HG02840 (cell line): ENCODE data around the gene EPRS1.
A peak's percentile ranks its signal among the peaks of the same experiment; 100 is the strongest.
"Not testable (repeated sequence)": the region's sequence is repeated elsewhere in the genome, so short reads cannot be mapped to it uniquely, and the experiment has no call there.

Experiments used
- ATAC-seq: cut with Tn5 transposase; IDR thresholded peaks from one replicate; pipeline ENCODE4 v1.9.1; 2021; ENCODE audit warnings: mild to moderate bottlenecking, moderate library complexity, moderate number of reproducible peaks; ENCODE audit not compliant: unreplicated experiment, low FRiP score

The EPRS1 gene

DNA sequence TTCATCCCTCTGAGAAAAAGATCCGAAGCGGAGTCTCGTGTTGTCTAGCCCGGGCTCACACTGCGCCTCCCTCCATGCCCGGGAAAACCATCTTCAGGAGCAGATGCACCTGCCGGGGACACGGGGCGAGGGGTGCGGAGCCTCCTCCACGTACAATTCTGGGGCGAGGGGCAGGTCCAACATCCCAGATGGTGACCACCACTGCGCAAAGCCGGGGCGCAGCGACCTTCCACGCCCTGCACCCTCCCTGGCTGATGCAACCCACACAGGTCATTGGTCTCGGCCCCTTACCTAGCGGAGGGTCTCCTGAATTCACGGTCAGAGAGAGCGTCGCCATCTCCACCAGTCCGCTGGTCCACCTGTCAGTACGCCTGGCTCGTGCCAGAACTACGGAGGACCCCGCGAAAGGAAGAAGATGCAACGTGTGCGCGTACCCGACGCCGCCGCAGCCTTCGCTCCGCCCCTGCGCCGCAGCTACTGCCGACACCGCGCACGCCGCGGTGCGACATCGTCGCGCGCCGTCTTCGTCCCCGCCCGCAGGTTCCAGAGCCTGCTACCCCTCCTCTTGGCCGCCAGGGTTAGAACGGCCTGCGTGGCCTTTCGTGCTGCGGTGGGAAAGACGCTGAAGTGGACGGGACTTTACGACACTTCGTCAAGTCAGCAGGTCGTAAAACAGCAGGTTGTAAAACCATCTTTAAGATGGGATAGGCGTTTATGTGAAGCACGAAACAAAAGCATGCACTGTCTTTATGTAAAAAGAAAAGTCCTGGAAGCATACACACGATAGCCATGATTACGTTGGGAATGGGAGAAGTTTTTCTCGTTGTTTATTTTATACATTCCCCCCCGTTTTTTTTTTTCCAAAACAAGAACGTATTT lies at the start of gene EPRS1:
Gene EPRS1 (minus strand): TSS at position 454 of the 879 bp plus-strand sequence. CDS start 117 bp downstream, at position 337.
- ATAC-seq: peak; percentile 98

DNA sequence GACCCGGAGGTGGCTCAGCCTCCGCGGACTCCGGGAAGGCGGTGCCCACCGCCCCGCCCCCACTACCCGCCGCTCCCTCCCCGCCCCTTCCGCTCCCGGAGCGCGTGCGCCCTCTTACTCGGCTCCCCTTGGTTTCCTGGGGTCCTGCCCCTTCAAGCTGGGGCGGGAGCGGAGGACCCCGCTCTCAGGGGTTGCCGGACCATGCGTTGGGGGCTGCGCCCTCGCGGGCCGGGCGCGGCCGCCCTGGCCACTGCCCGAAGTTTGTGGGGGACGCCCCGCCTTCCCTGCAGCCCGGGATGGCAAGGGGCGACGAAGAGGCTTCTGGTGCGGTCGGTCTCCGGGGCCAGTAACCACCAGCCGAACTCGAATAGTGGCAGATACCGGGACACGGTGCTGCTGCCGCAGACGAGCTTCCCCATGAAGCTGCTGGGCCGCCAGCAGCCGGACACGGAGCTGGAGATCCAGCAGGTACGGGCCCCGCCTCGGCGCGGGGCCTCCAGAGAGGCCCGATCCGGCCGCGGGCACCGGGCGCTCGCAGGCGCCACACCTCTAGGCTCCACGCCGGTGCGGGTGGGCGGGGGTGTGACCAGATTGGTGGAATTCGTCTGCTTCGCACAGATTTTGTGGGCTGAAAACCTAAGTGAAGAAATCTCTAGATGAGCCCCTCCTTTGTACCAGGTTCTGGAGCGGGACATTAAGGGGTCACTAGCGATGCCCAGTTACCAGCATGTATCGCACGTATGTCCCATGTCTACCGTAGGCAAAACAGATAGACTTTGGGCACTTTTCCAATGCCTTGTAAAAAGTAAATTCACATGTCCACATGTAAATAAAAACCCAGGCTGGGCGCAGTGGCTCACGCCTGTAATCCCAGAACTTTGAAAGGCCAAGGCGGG lies 48.0 kb upstream of the EPRS1 start, which contains the start of gene IARS2:
Gene IARS2 (plus strand): TSS at position 117 of the 896 bp plus-strand sequence. CDS start 85 bp downstream, at position 202.
- peak; percentile 55 for ATAC-seq

DNA sequence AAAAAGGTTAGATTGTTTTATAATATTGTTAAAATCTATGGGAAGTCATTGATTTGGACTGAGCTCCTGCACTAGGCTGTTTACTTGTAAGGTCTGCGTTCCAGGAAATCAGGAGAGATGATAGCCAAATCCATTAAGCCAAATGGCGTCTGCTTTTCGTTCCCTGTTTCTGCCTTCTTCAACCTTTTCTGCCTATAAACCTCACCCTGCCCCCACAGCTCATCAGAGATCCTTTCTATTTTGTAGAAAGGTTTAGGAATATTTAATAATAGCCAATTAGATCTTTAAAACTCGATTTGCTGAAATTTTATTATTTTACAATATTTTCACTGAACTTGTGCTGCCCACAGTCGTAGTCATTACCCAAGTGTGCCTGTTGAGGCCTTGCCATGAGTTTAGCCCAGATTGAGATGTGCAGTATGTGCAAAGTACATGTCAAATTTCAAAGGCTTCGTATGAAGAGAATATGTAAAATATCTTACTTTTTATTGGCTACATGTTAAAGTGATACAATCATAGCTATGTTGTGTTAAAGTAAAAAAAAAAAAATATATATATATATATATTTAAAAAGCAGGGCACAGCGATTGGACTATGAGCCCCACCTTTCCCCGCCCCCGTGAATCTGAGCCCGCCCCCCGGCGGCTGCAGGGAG lies 47.2 kb upstream of the EPRS1 start:
- ATAC-seq: peak; percentile 2

DNA sequence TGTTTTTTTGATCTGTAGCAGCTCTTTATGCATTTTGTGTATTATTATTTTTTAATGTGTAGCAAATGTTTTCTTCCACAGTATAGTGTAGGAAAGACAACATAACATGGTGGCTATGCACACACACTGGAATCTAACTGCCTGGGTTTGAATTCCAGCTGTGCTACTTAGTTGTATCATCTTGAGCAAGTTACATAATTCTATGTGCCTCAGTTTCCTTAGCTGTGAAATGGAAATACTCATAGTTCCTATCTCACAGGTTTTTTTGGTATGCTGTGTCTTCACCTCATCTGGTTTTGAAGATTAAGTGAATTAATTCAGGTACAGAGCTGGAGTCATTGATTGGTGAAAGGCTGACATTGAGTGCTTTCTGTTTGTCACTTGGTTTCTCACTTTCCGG lies 46.4 kb upstream of the EPRS1 start:
- ATAC-seq: no peak

DNA sequence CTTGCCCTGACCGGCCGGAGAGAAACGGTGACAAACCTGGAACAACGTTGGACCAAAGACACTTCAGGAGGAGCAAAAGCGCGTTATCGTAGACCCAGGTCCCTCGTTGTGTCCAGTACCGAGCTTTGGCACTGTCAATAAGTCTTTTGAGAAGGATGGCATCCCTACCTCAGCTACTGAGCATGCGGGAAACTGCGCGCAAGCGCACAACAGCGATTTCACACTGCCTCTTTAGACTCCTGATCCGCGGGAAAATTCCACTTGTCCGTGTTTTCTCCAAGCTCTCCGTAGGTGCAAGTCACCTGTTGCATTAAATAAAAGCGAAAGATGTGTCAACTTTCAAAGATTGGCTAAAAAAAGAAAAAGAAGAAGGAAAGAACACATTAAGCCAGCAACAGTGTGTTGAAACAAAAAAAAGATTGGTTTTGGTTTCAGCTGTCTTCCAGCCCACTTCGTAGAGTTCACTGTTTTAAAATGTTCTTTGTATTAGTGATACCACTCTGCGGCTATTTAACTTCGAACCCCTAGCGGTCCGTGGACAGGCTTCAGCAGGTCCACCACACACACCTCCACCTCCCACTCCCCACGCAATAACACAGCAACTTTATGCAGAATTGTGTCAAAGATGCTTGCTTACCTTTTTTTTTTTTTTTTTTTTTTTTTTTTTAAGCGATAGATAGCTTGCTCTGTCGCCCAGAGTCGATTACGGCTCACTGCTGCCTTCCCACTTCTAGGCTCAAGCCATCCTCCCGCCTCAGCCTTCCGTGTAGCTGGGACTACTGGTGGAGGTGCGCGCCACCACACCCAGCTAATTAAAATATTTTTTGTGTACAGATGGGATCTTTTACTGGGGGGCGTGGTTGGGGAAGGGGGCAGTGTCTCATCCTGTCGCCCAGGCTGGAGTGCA lies 43.6 kb upstream of the EPRS1 start, which contains the start of gene BPNT1:
Gene BPNT1 (minus strand): TSS at position 139 of the 907 bp plus-strand sequence. CDS start 9,942 bp downstream, outside the sequence.
- peak; percentile 55 for ATAC-seq

DNA sequence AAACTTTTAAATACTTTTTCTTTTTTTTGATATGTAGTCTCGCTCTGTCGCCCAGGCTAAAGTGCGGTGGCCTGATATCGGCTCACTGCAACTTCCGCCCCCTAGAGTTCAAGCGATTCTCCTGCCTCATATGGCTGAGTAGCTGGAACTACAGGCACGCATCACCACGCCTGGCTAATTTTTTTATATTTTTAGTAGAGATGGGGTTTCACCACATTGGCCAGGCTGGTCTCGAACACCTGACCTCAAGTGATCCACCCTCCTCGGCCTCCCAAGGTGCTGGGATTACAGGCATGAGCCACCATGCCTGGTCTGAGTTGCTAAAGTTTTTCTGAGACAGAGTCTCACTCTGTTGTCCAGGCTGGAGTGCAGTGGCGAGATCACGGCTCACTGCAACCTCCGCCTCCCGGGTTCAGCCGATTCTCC lies 40.0 kb upstream of the EPRS1 start:
- ATAC-seq: not testable (repeated sequence)

DNA sequence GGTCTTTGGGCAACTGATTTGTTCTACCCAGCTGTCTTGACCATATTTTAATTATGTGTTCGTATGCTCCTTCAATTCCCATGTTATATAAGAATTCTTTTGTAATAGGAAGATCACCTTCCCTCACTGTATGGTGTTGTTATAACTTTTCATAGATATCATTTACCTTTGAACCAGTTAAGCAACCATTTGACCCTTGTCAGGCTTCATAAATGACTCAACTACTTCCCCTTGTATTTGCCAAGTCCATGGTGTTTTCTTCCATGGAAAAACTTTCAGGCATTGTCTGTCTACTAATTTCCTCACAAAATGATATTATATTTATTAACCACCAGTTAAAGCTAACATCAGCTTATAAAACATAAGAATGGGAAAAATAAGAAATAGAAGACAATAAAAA lies 38.2 kb upstream of the EPRS1 start:
- no peak for ATAC-seq

DNA sequence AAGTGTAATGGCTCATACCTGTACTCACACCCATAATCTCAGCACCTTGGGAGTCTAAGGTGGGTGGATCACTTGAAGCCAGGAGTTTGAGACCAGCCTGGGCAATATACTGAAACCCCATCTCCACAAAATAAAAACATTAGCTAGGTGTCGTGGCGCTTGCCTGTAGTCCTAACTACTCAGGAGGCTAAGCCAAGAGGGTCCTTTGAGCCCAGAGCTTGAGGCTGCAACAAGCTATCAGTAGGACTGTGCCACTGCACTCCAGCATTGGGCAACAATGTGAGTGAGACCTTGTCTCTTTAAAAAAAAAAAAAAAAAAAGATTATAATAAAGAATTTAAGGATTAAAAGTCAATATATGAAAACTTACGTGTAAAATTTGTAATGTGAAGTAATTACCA lies 31.6 kb upstream of the EPRS1 start:
- no peak for ATAC-seq

DNA sequence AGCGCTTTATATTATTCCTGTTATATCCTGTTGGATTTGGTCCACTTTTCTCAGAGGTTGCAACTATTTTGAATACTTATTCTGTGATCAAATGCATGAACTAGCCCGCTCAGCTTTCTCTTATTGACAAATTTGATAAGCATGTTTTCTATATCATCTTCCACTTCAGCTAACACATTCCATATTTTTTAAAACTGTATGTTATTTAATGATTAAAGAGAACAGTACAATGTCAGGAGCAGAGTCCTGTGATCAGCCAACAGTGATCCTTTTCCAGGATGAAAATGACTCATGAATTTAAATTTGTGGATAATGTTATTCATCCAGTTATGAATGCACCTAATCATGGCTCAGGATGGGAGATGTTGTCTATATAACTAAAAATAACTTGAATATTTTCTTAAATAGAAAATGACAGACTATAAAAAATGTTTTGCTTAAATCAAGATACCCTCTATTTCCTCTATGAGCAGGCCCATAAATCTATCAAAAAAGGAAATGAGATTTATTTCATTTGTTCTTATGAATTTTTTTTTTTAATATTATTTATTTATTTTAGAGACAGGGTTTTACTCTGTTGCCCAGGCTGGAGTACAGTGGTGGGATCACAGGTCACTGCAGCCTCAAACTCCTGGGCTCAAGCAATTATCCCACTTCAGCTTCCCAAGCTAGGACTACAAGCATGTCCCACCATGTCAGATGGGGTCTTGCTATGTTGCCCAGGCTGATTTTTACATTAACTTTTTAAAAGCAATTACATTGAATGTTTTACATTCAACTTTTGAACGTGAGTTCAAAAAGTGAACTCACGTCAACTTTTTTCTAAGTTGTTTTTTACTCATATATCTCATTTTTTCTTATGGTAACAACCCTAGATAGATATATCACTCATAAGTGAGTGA lies 30.8 kb upstream of the EPRS1 start:
- no peak for ATAC-seq

DNA sequence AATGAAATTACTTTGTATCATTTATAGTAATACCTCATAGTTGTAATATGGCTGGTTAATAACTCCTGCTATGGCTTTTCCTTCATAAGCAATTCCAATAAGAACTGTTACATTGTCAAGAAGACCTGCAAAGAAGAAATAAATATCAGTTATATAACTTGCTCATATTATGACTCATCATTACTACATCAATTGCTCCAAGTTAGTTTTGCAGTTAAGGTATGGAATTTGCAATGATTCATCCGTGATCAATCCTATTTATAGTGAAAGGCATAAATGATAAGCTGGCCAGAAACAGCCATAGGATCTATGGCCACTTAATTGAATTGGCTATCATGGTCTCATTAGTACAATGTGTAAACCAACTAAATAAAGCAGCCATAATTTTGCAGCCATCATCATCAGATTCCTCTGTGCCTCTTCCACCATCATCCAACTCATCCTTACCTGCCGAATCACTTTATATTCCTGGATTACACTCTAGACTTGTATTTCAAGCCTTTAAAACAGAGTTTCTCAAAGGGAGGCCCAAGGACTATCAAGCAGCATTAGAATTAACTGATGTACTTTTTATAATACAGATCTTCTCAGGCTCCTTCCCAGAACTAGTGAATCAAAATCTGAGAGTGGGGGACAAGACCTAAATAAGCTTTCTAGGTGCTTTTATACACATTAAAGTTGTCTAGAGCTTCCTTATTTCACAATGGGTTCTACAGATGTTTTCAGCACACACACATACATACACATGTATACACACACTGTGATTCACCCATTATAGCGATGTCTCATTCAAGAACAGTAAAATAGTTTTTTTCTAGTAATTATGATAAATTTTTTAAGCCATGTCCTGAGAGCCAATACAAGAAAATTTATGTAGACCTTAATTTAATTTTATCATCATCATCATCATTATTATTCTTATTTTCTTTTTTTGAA lies 21.2 kb upstream of the EPRS1 start:
- ATAC-seq: no peak

DNA sequence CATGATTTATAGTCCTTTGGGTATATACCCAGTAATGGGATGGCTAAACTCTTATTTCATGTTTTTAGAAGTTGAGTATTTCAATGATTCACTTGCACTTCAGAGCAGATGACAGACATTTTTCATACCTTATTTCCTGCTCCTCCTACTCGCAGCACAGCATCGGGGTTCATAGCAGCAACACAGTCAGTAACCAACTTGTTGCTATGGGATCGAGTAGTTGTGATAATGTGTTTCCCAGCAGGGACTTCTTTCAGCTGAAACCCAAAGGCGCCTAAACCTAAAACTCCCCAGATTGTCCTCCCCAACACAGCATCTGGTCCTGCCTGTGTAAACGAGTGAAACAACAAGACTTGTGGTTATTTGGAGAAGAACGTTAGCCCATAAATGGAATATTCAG lies 16.3 kb upstream of the EPRS1 start:
- ATAC-seq: no peak

DNA sequence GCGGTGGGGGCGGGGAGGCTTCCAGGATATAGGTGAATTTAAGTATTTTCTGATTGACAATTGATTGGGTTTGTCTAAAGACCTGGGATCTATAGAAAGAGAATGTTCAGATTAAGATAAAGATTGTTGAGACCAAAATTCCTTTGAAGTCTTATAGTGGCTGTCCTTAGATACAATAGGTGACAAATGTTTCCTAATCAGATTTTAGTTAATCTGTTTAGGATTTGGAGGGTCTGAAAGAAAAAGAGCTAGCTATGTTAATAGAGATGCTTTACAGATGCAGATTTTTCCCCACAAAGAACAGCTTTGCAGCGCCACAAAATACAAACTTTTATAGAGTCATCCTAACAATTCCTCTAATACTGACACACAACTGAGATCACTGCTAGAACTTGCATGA lies 14.6 kb upstream of the EPRS1 start:
- no peak for ATAC-seq

DNA sequence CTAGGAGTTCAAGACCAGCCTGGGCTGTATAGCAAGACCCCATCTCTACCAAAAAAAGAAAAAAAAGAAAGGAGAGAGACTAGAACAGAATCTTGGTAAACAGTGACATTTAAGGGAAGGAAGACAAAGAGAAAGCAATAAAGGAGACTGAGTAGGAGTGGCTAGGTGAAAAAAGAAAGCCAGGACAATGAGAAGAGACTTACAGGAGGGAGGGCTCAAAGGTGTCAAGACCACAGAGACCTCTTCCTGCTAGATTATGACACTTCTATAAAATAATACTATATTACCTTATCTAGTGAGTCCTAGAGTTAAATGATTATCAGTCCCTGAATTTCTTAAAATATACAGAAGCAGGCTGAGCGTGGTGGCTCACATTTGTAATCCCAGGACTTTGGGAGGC lies 10.1 kb upstream of the EPRS1 start:
- ATAC-seq: no peak

DNA sequence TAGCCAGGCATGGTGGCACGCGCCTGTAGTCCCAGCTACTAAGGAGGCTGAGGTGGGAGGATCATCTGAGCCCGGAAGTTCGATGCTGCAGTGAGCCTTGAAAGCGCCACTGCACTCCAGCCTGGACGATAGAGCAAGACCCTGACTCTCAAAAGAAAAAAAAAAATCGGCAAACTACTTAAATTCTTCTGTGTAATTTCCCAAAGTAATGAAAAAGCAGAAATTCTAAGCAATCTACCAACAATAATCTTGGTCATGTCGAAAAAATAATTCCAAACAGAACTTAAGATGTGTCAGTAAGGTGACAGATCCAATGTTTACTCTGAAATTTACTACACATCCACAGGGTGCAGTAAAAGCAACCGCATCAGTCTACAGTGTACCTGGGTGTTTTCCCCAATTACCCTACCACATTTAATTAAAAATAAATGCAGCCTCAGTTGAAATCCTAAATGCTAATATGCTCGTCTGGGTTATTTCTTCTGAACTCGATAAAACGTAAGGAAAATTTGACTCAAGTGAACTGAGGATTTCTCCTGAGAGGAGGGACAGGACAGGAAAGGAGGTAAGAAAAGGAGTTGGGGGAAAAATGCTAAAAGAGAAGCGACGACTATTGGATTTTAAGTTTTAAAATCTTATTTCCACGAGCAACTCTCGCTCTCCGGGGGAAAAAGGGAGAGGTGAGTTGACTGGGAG lies 801 bp downstream of the EPRS1 start:
- no peak for ATAC-seq

DNA sequence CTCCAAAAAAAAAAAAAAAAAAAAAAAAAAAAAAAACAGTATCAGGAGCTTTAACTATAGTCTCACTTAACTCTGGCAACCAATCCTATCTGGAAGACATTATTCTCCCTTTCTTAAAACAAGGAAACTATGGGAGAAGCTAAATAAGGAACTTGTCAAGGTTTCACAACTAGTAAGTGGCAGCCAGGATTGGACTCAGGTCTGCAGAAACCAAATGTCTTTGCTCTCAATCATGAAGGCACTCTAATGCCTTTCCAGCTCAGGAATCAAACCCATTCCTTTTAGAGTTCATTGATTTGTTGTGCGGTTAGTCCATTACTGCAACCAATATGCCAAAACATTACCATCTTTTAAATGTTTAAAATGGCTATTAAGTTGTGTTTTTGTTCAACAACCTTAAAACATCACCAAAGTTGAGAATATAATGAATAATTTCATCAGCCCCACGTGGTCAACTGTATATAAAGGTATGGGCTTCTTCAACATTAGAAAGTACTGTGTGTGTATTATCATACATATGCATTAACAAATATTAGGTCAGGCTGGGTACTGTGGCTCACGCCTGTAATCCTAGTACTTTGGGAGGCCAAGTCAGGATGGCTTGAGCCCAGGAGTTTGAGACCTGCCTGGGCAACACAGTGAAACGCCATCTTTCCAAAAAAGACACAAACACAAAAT lies 1.5 kb downstream of the EPRS1 start:
- ATAC-seq: no peak

DNA sequence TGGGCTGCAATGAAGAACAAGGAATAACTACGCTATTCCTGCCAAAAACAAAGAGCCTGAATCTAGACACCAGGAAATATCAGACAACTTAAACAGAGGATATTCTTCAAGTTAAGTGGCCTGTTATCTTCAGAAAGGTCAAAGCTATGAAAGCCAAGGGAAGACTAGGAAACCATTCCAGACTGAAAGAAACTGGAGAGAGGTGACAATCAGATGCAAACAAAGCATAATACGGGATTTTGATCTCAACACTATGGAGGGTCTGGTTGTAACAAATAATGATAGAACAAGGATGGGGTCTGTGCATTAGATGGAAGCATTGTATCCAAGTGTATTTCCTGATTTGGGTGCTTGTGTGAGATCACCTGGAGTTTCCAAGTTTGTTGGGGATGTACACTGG lies 2.7 kb downstream of the EPRS1 start:
- no peak for ATAC-seq
